ENCODE measurements around the gene SGO1. TPM values are rescaled to one million over a fixed set of nuclear protein-coding genes. Genes with fewer than 3 reads are reported as not detected.

The SGO1 gene
- polyA plus RNA-seq, 1 donor (not counting 4 experiments of a cell fraction or from before 2014, with no cell fraction given), result 3.4 TPM

DNA sequence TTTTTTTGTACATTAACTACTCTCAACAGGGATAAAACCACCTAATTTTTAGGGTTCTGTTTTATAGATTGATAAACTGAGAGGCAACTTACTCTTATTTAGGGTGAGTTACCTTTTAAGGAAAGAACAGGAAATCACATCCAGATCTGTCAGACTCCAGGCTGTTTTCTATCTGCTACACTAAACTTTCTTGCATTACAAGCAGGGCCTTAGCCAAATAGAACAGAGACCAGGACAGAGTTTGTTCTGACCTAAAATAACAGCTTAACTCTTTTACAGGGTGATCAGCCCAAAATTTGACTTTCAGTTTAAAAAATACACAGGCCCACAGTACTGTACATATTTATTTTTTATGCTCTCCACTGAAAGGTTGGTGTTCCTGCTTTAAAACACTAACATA is 38.6 kb downstream of the SGO1 start:
- TF ChIP-seq, protein P1, sequence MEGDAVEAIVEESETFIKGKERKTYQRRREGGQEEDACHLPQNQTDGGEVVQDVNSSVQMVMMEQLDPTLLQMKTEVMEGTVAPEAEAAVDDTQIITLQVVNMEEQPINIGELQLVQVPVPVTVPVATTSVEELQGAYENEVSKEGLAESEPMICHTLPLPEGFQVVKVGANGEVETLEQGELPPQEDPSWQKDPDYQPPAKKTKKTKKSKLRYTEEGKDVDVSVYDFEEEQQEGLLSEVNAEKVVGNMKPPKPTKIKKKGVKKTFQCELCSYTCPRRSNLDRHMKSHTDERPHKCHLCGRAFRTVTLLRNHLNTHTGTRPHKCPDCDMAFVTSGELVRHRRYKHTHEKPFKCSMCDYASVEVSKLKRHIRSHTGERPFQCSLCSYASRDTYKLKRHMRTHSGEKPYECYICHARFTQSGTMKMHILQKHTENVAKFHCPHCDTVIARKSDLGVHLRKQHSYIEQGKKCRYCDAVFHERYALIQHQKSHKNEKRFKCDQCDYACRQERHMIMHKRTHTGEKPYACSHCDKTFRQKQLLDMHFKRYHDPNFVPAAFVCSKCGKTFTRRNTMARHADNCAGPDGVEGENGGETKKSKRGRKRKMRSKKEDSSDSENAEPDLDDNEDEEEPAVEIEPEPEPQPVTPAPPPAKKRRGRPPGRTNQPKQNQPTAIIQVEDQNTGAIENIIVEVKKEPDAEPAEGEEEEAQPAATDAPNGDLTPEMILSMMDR (optimal IDR thresholded peaks at IDR 0.05 in 1 of 3, IDR thresholded peaks at IDR 0.05 in 1 of 3, conservative IDR thresholded peaks at IDR 0.05 in 1 of 3; ENCODE audit: extremely low read depth in 1 of 3, insufficient read depth in 2 of 3, low read length in 3 of 3), result no peak
- no peak for TF ChIP-seq EZH2 (IDR thresholded peaks at IDR 0.05; ENCODE audit: low read length)
- FAIRE-seq, result no peak
- dilution Hi-C loops (cut with MboI; ENCODE audit: extremely low pct_ligation_motif_present, low sequenced_read_pairs), result no loop called here

DNA sequence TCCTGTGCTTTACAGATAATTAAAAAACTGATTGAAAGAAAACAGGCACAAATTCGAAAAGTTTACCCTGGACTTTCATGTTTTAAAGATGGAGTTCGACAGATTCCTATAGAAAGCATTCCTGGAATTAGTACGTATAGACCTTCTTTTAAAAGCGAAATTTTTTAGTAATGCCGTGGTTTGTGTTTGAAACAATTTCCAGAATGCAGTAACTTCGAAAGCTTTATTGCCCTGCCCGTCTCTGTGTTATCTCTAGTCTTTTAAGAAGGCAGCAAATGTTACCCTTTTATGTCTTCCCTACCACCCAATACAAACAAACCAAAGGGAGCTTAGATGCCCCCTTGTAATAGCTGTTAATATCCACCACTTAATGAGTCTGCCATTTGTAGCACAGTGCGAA is 39.7 kb downstream of the SGO1 start:
- dilution Hi-C loops (cut with MboI; ENCODE audit: extremely low pct_ligation_motif_present, low sequenced_read_pairs), result no loop called here
- Histone ChIP-seq H3K4me3 (ENCODE audit: control insufficient read depth in 2 of 3, extremely low read depth in 1 of 3, insufficient read depth in 2 of 3, low read depth in 1 of 3, low read length in 3 of 3) (no peak overlapping the region), H3K9me3 (ENCODE audit: control insufficient read depth, low read depth, low read length) (no peaks in the 10 kb centered on the region), H3K36me3 (ENCODE audit: control insufficient read depth in 2 of 2, extremely low read depth in 1 of 2, insufficient read depth in 2 of 2, low read length in 2 of 2) (peaks cover 0 to 2% of the 10 kb centered on the region in 2 experiments), H3K27me3 (ENCODE audit: control insufficient read depth, extremely low read depth, insufficient read depth, low read length) (no peaks in the 10 kb centered on the region), H3K9ac (ENCODE audit: control insufficient read depth, extremely low read depth, insufficient read depth, low read length) (no peak overlapping the region), H3K79me2 (ENCODE audit: control insufficient read depth, insufficient read depth, low read length) (no peaks in the 10 kb centered on the region), H2AFZ (ENCODE audit: control insufficient read depth, low read length) (no peak overlapping the region), H3K9me1 (ENCODE audit: control insufficient read depth, extremely low read depth, insufficient read depth, low read length) (no peaks in the 10 kb centered on the region), H3K4me1 (ENCODE audit: control insufficient read depth, extremely low read depth, insufficient read depth, low read length) (no peaks in the 10 kb centered on the region), H3K4me2 (ENCODE audit: control insufficient read depth, extremely low read depth, insufficient read depth, low read depth, low read length) (no peak overlapping the region), H3K27ac (ENCODE audit: control insufficient read depth, insufficient read depth, low read length) (no peak overlapping the region), H4K20me1 (ENCODE audit: control insufficient read depth, extremely low read depth, insufficient read depth, low read length) (no peaks in the 10 kb centered on the region)
- no peak for DNase-seq (ENCODE audit: low read depth, low spot score)
- no peak for FAIRE-seq
- no peak for TF ChIP-seq EZH2 (IDR thresholded peaks at IDR 0.05; ENCODE audit: low read length)
- TF ChIP-seq, protein P1 (optimal IDR thresholded peaks at IDR 0.05 in 1 of 3, IDR thresholded peaks at IDR 0.05 in 1 of 3, conservative IDR thresholded peaks at IDR 0.05 in 1 of 3; ENCODE audit: extremely low read depth in 1 of 3, insufficient read depth in 2 of 3, low read length in 3 of 3), result no peak

More for the DNA sequence above, 38.6 kb downstream of the SGO1 start:
- H4K20me1 ChIP-seq (ENCODE audit: control insufficient read depth, extremely low read depth, insufficient read depth, low read length), result no peaks in the 10 kb centered on the region
- no peaks in the 10 kb centered on the region for H3K9me3 ChIP-seq (ENCODE audit: control insufficient read depth, low read depth, low read length)
- H3K27me3 ChIP-seq (ENCODE audit: control insufficient read depth, extremely low read depth, insufficient read depth, low read length), result no peaks in the 10 kb centered on the region
- no peak overlapping the region for H3K4me3 ChIP-seq (ENCODE audit: control insufficient read depth in 2 of 3, extremely low read depth in 1 of 3, insufficient read depth in 2 of 3, low read depth in 1 of 3, low read length in 3 of 3)
- no peak overlapping the region for H3K4me2 ChIP-seq (ENCODE audit: control insufficient read depth, extremely low read depth, insufficient read depth, low read depth, low read length)
- peaks cover 0 to 2% of the 10 kb centered on the region in 2 experiments for H3K36me3 ChIP-seq (ENCODE audit: control insufficient read depth in 2 of 2, extremely low read depth in 1 of 2, insufficient read depth in 2 of 2, low read length in 2 of 2)
- H3K9ac ChIP-seq (ENCODE audit: control insufficient read depth, extremely low read depth, insufficient read depth, low read length), result no peak overlapping the region
- no peaks in the 10 kb centered on the region for H3K4me1 ChIP-seq (ENCODE audit: control insufficient read depth, extremely low read depth, insufficient read depth, low read length)
- DNase-seq (ENCODE audit: low read depth, low spot score), result no peak
- H3K9me1 ChIP-seq (ENCODE audit: control insufficient read depth, extremely low read depth, insufficient read depth, low read length), result no peaks in the 10 kb centered on the region
- no peaks in the 10 kb centered on the region for H3K79me2 ChIP-seq (ENCODE audit: control insufficient read depth, insufficient read depth, low read length)
- H3K27ac ChIP-seq (ENCODE audit: control insufficient read depth, insufficient read depth, low read length), result no peak overlapping the region
- no peak overlapping the region for H2AFZ ChIP-seq (ENCODE audit: control insufficient read depth, low read length)

Data from keratinocyte (primary cell).